HG02943 (cell line): ENCODE results near the gene VEGFD.

Experiments
- ATAC-seq: cut with Tn5 transposase; IDR thresholded peaks from one replicate; pipeline ENCODE4 v1.9.1; 2021; ENCODE audit warnings: mild to moderate bottlenecking, low read depth, moderate library complexity; ENCODE audit not compliant: unreplicated experiment

The VEGFD gene, protein sequence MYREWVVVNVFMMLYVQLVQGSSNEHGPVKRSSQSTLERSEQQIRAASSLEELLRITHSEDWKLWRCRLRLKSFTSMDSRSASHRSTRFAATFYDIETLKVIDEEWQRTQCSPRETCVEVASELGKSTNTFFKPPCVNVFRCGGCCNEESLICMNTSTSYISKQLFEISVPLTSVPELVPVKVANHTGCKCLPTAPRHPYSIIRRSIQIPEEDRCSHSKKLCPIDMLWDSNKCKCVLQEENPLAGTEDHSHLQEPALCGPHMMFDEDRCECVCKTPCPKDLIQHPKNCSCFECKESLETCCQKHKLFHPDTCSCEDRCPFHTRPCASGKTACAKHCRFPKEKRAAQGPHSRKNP

DNA sequence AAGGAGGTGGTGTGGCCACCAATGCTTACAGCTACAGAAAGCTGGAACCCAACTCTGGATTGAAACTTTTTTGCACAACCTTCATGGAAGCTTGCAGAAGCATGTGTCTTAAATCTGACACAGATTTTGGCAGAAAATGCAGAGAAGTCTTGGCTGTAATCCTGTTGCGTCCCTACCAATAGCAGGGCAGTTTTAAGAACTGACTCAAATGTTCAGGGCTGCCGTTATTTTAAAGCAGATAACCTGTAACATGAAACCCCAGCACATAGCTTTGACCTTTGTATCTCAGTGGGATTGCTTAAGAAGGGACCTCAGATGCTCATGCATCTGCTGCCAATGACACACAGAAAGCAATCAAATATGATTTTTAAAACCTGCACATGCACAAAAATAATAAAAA is at the start of gene VEGFD:
TSS of gene VEGFD (minus strand) at position 110 of the 400 bp plus-strand sequence. CDS start 467 bp downstream, outside the sequence.
- no peak for ATAC-seq

DNA sequence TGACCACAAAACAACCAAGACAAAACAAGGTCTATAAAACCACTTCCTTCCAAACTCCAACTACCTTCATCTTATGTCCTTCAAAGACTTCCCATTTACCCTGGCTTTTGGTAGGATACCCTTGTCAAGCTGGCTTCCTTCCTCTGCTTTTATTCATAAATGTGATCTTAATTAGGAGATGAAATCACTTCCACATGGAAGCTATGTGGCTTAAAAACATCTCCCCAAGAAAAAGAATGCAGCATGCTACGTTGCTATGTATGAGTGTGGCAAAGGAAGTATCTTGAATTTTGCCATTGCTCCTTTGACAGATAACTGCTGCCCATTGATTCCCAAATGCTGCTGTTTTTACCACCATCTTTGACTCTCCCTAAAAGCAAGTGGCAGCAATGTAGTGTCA is 46.4 kb upstream of the VEGFD start:
- no peak for ATAC-seq

DNA sequence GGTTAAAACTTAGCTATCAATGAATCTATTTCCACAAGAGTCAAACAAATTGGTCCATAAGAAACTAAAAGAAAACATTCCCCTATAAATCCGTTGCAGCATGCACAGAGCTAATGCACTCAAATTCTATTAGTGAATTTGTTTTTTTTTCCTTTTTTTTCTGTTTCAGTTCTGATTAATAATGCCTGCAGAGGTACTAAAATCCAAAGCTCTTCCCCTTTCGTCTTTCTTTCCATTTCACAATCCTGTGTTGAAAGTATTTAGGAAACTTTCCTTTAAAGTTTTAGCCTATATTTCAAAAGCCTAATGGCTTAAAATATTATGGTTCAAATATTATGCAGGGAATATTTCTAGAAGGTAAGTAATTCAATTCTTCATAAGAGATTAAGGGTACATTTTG is 45.9 kb upstream of the VEGFD start:
- ATAC-seq = no peak

DNA sequence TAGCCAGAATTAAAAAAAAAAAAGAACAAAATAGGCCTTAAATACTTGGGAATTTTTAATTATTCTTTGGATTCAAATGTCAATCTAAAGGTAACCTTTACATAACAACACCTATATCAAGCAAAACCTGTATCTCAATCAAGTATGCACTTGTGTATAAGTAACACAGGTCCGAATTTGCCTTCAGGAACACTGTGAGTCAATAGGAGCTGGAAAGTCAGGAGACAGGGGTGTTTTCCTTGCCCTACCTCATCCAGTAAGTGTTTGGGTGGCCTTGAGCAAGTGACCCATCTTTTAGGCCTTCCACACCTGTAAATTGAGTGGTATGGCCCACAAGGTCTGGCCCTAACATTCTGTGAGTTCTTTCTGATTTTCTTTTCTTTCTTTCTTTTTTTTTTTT is 40.8 kb upstream of the VEGFD start:
- no peak for ATAC-seq

DNA sequence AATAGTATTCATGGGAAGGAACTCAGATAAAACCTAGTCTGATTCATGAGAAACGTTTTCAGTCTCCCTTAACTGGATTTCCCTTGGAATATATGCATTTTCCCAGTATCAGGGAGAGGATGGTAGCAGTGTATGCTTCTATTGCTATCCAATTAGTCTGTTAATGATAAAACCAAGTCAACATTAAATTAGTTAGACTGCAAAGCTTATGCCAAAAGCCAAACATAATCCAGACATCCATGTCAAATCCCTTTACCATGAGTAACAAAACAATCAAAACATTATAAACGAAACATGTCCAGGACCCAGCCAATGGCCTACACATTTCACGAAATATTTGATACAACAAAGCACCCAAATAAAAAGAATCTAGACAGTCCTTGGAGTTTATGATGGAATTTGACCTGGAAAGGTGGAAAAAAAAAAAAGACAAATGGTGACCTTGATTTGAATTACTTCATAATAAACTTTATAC is 34.5 kb upstream of the VEGFD start:
- ATAC-seq = no peak

DNA sequence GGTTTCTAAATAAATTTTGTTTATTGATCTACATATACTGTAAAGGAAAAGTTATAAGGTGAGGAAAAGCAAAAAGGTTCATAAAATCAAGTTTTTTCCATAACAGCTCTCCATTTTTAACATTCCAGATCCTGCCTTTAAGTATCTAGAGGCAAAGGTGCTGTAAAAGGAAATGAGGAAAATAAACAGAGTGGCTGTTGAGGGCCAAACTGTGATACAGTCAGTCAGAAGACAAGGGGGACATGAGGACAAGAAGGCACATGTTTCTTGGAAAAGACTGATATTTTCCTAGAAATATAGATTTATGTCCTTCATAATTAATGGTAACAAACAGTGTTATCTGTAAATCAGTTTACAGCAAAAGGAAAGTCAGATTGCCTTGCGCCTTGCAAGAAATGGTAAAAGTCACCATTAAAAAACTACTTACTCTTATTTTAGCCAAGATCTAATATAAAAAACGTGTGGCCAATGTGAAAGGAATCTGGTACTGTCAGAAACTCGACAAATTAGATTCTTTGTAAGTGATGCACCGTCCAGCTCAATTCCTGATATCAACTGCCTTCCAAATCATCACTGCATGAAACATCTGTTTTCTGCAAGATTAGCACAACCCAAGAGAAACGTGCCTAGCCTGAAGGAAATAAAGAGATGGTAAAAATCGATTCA is 34.0 kb upstream of the VEGFD start:
- ATAC-seq = no peak

DNA sequence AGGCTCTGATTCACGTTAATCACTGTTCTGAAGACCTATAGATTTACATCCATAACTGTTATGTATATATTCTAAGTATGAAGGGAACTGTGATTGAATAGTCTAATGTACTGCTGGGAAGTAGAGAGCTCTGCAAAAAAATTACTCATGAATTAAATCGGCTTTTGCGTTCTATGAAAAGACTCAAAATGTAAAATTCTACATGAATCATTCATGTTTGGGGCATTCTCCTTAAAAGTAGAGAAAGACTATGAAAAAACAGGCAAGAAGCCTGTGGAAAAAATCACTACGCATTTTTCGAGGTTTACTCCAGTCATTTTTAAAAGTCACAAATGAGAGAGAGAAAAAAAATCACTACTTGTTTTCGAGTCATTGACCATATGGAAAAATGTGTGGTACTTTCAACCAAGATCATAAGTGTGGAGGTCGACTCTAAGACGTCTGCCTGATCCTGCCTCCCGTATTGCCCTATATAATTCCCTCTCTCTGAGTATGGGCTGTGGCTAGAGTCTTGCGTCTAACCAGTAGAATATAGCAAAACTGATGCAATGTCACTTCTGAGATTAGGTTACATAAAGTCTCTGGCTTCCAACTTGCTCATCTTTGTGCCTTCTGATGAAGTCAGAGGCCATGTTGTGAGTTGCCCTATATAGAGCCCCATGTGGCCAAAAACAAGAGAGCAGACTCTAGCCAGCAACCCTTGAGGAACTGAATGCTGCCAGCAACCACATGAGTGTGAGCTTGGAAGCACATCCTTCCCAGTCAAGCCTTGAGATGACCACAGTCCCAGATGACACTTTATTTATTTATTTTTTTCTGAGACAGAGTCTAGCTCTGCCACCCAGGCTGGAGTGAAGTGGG is 32.1 kb upstream of the VEGFD start:
- ATAC-seq = no peak

DNA sequence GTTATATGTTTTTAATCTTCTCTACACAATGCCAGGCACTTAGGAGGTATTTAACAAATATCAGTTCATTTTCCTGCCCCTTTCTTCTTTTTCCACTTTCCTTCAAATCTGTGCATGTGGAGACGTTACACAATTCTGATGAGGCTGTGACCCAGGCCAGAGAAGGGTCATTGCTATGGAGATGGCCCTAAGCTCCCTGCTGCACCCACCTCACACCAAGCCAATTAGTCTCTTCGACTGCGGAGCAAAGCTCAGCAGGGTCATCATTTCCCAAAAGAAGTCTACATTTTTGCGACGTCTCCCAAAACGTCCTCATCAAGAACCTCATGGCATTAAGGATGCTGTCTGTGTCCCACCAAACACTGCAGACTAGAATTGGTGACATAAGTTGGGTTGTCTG is 28.9 kb upstream of the VEGFD start:
- ATAC-seq = no peak

DNA sequence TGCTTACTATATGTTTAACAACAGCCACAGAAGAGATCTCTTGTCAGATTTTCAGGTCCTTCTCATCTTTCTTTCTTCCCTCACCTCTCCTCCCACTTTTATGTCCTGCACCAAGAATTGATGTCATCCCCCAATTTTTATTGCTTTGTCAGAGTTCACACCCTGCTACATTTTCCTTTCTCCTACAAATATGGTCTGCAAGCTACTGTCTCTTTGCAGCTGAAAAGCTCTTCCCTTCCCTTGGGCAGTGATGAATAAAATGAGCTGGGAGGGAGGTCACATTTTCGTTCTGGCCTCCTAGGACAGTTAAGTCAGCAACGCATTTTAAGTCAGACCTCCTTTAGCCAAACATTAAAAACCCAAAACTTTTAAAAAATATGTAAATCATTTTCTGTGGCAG is 26.7 kb upstream of the VEGFD start:
- ATAC-seq = no peak

DNA sequence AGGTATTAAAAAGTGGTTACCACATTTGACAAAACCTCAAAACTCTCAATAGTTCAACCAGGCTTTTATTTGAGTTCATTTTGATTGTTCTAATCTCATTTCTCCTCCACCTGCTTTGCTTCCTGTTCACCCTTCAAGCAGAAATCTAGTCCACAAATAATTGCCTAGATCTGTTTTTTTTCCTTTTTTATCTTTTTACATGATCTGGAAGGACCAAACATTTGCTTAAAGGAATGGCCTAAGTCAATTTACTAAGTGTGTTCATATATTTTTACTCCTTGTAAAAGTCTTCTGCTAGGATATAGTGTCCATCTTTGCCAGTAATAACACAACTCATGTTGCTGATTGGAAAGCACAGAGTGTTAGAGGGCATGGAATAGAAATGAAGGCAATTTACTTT is 26.2 kb upstream of the VEGFD start:
- no peak for ATAC-seq

DNA sequence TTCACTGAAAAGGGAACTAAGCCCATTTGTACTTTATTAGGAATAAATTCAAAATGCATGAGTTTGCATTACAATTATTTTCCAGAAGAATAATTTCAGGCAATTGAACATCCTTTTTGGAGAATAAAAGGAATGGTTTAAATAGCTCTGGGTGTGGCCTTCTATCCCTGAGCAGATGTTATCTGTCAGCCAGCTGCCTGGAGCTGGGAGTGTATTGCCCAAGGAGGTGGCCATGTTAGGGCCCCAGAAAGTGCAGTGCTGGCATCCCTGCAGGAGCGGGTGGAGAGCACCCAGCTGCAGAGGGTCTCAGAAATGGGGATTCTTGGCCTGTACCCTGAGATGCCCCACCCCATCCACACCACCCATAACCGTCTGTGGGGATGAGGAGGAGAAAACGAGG is 21.6 kb upstream of the VEGFD start:
- no peak for ATAC-seq

DNA sequence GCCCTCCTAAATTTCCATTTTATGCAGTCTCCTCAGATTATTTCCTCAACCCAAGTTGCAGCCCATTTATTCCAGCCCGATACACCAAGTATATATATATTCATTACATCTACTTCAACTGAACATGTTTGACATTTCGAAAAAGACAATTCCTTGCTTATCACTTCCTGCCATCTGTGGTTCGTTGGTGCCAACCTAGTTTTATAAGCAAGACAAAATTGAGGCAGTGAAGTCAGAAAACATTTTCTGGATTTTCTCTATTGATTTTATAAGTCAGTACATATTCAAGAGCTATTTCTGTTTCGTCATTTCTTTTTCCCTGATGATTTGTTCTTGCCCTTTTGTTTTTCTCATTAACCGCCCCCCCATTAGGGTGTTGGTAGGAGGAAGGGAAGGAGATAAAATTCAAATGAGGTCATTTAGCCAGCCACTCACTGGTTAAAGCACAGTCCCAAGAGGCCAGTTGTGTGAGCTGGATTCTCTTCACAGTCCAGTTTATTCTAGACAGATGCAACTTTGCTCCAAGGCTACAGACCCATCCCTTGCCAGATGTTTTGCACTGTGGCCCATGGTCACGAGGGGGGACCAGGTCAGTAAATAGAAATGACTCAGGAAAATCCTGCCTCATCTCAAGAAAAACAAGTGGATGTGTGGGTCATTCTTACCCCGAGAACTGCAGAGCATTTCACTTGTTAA is 20.3 kb upstream of the VEGFD start:
- ATAC-seq = no peak

DNA sequence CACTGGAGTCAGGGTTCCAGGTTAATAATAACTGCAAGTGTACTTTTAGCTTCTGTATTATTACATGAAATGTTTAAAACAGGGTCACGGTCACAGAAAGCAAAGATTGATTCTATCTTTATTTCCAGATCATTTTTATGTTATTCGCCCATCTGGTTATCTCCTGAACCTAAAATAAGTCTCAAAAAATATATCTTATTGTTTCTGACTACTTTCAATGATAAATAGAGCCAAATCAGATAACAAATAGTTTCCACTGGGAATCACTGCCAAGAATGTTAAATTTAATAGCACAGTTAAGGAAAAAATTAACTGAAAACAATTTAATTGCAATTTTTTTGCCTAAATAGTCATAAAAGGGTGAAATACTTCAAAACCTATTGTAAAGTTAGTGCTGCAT is 17.2 kb upstream of the VEGFD start:
- ATAC-seq = no peak

DNA sequence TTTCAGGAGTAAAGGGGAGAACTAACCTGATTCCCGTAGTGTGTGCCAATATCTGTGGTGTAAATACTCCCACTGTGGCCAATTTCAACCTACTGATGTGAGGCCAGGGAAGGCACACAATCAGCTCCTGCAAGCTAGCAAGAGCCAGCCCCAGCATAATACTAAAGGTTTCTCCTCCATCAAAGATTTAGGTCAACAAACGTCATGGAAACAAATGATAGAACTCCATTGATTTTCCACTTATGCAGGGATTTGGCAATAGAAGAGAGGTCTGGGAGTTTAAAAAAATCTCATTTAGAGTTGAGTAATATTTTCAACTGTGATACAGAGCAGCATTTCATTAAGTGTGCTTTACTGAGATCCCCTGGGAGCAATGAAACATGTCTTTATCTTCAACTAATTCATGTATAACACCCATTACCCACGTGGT is 15.8 kb upstream of the VEGFD start:
- ATAC-seq = no peak

DNA sequence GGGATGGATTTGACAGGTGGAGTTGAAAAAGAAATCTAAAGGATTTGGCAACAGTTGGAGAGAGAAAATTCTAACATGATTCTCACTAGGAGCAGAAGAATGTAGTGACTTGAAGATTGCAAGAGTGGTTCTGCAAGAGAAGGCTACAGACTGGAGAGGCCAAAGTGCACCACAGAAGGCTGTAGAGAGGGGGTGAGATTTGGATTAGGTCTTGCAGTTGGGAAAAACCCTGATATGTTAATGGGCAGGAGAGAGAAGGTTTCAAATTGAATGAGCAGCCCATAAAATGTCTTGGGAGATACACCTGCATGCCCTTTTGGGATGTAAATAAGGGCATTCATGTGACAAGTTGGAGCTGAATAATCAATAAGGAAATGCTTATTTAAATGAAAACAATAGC is 14.7 kb upstream of the VEGFD start:
- no peak for ATAC-seq

DNA sequence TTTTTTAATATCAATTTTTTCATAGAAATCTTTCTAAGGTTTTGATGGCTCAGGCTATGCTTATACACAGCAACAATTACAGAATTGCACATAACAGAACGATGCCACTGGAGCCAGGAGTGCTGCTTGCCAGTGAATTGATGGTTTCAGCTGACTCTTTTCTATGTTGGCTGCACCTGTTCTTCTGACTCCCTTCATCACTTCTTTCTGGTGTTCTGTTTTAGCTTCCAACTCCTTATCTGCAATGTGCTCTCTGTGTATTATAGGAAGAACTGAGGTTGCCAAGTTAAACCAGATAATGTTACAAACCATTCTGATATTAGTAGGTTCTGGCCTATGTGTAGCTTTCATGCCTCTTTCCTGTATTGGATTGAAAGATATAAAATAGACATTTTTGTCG is 11.6 kb upstream of the VEGFD start:
- ATAC-seq = no peak

DNA sequence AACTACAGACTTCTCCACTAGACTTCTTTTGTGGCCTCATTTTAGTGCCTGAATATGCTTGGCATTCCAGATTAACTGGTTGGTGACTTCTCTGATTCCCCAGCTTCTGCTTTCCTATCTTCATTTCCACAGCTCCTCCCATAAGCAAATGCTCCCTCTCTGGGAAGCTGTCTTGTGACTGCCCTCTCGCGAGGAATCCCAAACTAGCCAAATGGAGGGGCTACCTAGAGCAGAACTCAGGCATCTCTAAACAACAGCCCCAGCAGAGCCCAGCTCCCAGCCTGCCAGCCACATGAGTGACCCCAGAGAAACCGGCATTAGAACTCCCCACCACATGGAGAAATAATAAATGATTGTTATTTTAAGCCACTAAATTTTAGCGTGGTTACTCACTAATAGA is 7.6 kb upstream of the VEGFD start:
- no peak for ATAC-seq

DNA sequence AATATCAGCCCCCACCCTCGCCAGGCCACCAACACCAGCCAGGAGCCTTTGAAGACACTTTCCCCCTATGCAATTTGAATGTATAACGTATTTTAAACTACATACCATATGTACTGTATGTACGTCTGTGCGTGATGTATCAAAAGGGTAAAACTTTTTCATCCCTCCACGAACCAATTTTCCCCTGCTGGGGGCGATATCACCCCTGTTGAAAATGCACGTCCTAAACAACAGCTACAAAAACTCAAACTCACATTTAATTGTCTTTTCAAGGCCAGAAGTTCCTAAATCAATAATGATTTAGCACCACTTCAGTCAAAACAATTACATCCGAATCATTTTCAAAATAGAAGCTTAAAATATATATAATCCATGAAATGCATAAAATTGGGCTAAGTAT is 1.4 kb downstream of the VEGFD start:
- no peak for ATAC-seq

DNA sequence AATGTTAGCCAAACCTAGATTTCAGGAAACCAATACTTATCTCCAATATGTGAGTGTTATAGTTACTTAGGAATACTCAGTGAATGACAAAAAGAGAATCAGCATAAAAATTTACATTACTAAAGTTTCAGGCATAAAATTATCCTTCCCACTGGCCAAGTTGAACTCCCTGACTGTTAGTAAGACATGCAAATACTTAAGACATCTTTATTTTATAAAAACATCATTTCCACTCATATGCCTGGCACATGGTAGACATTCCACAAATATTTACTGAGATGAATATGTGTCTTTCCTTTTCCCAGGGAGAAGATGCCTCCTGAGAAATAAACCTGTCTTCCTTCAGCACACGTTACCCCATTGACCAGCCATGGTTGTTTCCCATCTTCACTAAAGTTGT is 7.3 kb downstream of the VEGFD start:
- no peak for ATAC-seq

DNA sequence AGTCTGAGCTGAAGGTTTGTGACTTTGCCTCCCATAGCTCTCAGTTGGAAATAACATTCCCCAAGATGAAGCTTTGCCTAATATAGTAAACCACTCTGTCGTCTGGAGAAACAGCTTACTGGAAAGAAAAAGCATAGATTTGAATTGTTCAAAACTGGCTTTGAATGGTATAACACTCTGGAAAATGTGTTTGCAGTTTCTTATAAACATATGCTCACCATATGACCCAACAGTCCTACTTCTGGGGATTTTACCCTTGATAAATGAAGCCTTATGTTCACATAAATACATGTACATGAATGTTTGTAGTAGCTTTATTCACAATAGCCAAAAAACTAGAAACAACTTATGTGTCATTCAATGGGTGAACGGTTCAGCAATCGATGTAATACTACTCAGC is 10.2 kb downstream of the VEGFD start:
- no peak for ATAC-seq
